CD4-positive, alpha-beta T cell treated with Interleukin-4 for 1 hour (primary cell): ENCODE results near the gene AMBRA1.

Source experiments
- DNase-seq, 2 donors: peaks; one replicate each; pipeline ENCODE4 v3.0.0-alpha.2; 2020 to 2022

AMBRA1 gene

DNA sequence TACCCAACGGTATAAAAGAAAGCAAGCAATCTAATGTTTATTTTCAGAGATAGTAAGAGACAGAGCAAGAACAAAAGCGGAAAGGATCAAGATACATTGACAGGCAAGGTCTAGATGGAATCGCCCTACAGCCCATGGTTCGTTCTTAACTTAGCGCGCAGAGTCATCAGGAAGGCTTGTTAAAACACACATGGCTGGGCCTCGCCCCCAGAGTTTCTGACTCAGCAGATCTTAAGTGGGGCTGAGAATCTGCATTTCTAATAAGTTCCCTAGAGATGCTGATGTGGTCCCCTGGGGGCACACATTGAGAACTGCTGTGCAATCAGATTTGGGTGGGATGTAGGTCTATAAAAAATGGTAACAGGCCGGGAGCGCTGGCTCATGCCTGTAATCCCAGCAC lies 166.5 kb downstream of the AMBRA1 start:
- no peak for DNase-seq

- DNase-seq: no peak
Measured at GRCh38 chr11:46426233-46426991, 167.4 kb downstream of the AMBRA1 start.

- no peak for DNase-seq
Measured at GRCh38 chr11:46422588-46422987, 171.2 kb downstream of the AMBRA1 start.

DNA sequence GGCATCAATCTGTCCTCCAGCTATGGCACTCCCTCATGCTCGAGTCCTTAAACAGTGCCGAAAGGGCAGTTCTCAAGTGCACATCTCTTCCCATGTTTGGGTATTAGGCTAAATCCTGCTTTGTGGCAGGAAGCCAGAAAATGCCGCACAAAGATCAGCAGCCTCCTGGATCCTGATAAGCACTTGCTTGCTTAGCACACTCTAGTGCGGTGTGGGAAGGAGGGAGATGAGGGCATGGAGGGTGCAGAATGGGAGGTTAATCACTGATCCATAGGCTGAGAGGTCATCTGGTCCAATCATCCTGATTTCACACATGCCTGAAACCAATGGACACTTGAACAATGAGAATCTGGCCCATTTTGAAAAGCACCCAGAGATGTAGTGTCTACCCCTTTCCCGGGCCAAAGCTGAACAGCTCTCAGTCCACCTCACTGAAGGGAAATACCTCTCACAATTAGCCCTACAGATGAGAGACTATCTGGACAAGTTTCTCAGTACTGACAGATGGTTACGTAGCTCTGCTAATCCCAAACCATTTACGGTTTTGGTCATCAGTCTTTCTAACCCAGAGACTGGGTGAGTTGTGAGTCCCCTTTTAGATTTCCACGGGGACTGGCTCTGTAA lies 172.5 kb downstream of the AMBRA1 start:
- no peak for DNase-seq

DNA sequence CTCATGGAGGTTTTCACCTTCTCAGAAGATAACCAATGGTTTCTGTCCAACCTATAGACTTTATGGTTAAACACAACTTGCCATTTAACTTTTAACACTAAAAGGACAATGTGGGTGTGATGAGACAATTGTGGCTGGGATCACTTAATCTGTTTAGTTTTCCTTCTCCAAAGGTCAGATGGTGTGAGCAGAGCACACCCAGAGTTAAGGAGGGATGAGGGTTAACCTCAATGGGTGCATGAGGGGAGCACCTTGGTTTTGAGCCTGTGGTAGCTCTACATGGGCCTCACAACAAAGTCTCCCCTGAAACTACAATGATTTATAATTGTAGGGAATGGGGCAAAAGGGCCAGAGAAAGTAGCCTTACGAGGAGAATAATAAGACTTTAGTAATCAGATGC lies 173.3 kb downstream of the AMBRA1 start:
- DNase-seq: no peak

DNA sequence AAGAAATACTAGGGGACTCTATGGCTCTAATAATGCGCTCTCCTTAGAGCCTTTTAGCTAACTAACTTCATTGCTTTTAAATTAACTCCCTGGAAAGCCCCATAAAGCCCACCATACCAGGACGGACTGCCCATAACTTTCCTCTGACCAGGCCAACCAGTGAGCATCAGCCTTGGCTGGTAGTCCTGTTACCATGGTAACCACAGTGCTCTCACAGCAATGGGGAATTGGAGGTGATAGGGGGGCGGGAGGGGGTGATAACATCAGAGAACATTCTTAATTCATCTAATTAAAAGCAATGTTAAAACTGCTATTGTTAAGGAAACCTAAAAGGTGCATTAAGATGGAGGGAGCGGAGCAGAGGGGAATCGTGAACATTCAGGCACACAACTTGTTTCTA lies 175.1 kb downstream of the AMBRA1 start:
- DNase-seq: no peak

GRCh38 chr11:46417711-46418110 lies 176.1 kb downstream of the AMBRA1 start:
- no peak for DNase-seq

GRCh38 chr11:46414879-46415278 lies 178.9 kb downstream of the AMBRA1 start:
- no peak for DNase-seq

DNA sequence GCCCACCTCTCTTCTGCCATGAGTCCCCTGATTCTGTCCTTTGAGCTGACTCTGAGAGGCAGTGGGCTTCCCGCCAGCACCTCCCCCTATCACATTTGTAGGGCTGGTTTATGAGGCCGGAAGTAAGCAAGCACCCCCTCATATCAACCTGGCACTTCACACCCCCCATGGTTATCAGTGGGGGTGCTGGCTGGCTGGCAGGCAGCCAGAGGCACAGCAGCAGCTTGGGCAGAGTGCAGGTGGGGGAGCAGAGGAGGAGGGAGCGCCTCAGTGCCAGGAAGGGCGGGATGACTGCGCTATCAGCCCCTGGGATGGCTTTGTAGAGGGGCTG lies 179.4 kb downstream of the AMBRA1 start:
- DNase-seq: no peak

- no peak for DNase-seq
Measured at GRCh38 chr11:46413760-46414465, 179.9 kb downstream of the AMBRA1 start.

DNA sequence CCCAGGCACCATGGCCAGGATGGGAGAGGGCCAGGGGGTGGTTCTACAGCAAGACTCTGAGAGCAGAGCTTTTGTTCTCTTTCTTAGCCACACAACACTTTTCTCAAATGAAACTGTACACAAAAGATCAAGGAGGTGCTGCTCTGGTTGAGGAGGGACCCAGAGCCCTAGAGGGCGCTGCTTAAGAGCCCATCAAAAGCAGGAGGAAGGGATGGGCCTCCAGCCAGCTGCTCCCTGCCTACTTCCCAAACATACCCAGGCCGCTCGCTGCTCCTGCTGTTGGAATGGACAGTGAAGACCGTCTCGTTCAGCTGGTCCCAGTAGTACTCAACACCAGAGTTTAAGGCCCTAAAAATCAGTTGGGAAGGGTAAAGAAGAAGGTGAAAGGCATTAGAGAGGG lies 183.8 kb downstream of the AMBRA1 start:
- DNase-seq: no peak

DNA sequence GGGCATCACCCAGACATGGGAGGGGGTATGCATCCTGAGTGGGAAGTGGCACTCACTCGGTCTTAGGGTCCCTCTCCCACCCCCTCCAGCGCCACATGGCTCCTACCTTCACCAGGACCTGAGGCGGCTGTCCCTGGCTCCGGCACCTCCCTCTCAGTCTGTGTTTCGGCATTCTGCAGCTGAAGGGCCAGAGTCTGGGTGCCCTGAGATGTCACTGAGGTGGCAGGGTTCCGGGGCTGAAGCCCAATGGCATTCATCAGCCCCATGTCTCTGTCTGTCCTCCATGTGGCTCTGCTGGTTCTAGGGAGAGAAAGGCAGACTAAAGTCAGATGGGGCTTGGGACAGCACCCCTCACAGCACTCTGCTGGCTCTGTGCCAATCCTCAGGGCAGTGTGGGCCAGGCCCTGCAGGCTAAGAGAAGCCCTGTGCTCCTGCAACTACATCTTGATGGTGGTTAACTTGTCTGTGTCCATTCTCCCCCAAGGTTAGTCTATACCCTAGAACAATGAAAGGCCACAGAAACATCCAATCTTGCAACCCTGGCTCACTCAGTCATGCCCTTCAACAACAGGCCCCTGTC lies 185.3 kb downstream of the AMBRA1 start:
- DNase-seq: no peak

- DNase-seq: no peak
Measured at GRCh38 chr11:46407635-46408034, 186.2 kb downstream of the AMBRA1 start.

DNA sequence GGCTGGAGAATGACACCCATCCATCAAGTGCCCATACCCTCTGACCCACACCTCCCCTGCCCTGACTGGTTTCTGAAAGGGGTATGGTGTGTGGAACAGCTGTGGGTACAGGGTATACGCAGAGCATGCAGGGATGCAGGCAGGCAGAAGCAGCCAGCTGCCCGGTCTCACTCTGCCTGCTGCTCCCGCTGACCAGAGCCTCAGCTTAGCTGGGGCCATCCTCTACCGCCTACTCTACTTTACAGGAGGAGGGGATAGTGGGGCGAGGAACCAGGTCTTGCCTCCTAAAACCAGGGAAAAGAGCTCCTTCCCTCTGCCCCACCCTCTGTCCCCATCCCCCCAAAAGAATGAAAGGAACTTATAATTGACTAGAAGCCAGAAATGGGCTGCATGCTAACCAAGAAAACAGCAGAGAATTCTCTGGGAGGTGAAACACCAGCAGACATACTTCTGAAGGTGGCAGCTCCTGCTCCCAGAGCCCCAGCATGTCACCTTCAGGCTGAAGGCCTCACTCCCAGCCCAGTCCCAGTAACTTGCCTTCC lies 189.3 kb downstream of the AMBRA1 start:
- DNase-seq: no peak

DNA sequence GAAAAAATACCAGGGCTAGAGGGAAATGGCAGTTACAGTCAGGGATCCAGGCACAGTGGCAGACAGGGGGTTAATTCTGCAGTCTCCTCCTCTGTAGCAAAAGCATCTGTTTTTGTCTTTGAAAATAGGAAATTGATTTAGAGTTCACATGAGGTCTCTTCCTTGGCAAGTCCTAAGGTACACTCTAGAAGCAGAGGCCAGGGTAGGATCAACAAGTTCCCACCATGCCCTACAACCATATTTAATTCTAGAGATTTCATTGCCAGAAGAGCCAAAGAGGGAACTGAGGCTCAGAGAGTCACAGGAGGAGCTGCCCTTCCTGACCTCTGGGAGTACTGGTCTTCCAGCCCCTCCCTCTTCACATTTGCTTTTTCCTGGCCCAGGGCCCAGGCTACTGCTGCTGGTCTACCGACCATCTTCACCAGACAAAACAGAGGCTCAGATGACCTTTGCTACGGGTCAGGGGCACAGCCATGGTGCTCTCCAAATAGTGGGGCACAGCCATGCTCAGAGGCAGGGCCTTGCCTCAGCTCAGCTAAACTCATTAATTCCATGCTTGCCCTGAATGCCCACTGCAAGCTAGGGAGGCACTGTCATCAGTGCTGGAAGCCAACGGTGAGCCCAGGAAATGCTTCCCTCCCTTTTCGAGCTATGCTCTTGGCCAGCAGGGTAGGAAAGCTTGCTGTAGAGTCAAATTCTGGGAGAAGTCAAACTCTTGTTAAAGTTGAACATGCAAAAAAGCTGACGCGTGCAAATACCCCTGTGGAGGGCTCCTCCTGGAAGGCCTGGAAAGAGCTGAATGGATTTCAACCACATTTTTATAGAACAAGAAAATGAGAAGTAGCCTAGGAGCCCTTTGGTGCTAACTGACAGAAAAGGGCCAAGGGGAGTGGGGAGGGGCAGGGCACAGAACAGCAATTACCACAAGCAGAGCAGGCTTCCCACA lies 190.6 kb downstream of the AMBRA1 start:
- no peak for DNase-seq

DNA sequence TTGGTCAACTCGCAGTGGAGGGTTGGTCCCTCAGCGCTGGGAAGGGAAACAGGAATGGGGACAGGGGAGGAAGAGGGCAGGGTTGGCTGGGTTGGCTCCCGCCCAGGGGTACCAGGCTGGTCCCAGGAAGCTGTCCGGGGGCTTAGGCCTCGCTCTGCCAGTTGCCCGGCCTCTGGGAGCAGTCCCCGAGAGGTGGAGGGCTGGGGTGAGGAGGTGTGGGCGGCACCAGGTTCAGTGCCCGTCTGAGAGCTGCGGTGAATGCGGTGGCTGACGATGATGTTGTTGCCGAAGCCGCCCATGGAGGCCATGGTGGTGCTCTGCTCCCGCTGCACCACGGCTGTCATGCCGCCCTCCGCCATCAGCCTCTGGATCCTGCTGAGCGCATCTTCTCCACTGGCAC lies 196.3 kb downstream of the AMBRA1 start:
- no peak for DNase-seq

DNA sequence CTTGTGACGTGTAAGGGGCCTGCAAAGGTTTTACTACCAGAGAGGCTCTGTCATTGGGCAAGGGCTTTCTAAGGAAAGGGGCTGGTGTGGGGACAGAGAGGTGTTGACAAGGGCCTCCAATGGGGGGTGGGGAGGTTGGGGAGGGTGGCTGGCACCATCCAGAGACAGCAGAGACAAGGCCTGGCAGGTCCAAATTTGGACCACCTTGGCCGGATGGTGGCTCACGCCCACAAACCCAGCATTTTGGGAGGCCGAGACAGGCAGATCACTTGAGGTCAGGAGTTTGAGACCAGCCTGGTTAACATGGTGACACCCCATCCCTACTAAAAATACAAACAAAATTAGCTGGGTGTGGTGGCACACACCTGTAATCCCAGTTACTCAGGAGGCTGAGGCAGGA lies 200.1 kb downstream of the AMBRA1 start:
- DNase-seq: no peak

GRCh38 chr11:46393231-46393616 lies 200.6 kb downstream of the AMBRA1 start:
- DNase-seq: no peak

DNA sequence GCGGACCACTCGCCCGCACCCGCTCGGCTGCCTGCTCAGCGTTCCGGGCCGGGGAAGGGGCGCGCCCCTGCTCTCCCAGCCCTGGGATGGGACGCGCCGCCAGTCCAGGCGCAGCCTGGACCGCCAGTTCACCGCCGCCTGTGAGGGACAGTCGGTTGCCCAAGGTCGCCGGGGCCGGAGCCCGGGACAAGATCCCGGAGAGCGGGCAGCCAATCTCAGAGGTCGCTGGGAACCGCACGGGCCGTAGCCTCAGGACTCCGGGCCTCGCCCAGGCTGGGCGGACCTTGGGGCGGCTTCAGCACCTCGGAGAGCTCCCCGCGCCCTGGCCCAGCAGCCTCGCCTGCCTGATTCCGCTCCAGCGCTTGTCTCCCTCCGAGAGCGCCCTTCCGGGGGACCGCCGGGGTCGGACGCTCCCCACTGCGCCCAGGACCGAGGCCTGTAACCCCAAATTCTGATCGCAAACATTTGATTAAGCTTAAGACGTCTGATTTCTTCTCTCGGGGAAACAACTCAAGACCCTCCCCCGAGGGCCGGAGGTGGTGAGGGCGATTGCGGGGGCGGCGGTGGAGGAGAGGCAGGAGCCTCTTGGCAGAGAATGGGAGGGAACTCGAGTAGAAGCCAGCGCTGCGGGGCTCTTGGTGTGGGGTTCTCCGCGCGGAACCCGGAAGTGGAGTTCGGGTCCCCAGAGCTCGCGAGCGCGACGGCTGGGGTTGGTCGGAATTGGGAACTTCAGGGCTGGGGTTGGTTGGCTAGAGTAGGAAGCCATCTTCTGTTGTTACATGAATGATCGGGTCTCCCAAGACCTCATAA lies 201.2 kb downstream of the AMBRA1 start:
- DNase-seq: peak; percentile 73 to 79

- DNase-seq: no peak
Measured at GRCh38 chr11:46391578-46392420, 202.0 kb downstream of the AMBRA1 start, which contains the start of gene CHRM4. TSS of gene CHRM4 (minus strand) at chr11:46391776. CDS start at chr11:46386557, 5,219 bp downstream.
